GM23338 (cell line): ENCODE measurements around the gene RHNO1. TPM values are rescaled to one million over a fixed set of nuclear protein-coding genes. Genes with fewer than 3 reads are reported as not detected.

Experiments
- ATAC-seq: fragments of 200-7000 bp; cut with Tn5 transposase; 3 replicates; pipeline ENCODE4 v1.9.1; 2020
- DNase-seq: peaks from one replicate; pipeline ENCODE4 v3.0.0-alpha.2; 2015; ENCODE audit warnings: low spot score
- H2AFZ ChIP-seq: fragments of 200-600 bp; sonication (generic); 2 replicates; pipeline ENCODE4 v1.8.0; 2016; ENCODE audit warnings: antibody characterized with exemption, mild to moderate bottlenecking, moderate library complexity
- H3F3A ChIP-seq: fragments of 200-600 bp; sonication (generic); replicated peaks from 2 replicates; pipeline ENCODE4 v1.8.0; 2017; ENCODE audit warnings: antibody characterized with exemption, mixed run types, low read depth
- H3K27ac ChIP-seq: fragments of 200-600 bp; sonication (generic); 2 replicates; pipeline ENCODE4 v1.6.1; 2016; ENCODE audit warnings: low read depth
- H3K27me3 ChIP-seq: fragments of 200-600 bp; sonication (generic); 2 replicates; pipeline ENCODE4 v1.8.0; 2016; ENCODE audit warnings: mild to moderate bottlenecking, mixed run types, moderate library complexity; ENCODE audit not compliant: insufficient read depth
- H3K36me3 ChIP-seq: fragments of 200-600 bp; sonication (generic); 2 replicates; pipeline ENCODE4 v1.8.0; 2016; ENCODE audit warnings: mild to moderate bottlenecking; ENCODE audit not compliant: insufficient read depth
- H3K4me1 ChIP-seq: fragments of 200-600 bp; sonication (generic); 2 replicates; pipeline ENCODE4 v1.8.0; 2016; ENCODE audit warnings: mild to moderate bottlenecking, moderate library complexity; ENCODE audit not compliant: insufficient read depth
- H3K4me2 ChIP-seq: fragments of 200-600 bp; sonication (generic); 2 replicates; pipeline ENCODE4 v1.7.1; 2017; ENCODE audit warnings: mixed run types
- H3K4me3 ChIP-seq: fragments of 200-600 bp; sonication (generic); 2 replicates; pipeline ENCODE4 v1.6.1; 2016; ENCODE audit warnings: mixed run types
- H3K79me2 ChIP-seq: fragments of 200-600 bp; sonication (generic); replicated peaks from 2 replicates; pipeline ENCODE4 v1.8.0; 2017; ENCODE audit warnings: mild to moderate bottlenecking; ENCODE audit not compliant: insufficient read depth
- H3K9me2 ChIP-seq: fragments of 200-600 bp; sonication (generic); 2 replicates; pipeline ENCODE4 v1.8.0; 2017; ENCODE audit not compliant: insufficient read depth
- H4K20me1 ChIP-seq: fragments of 200-600 bp; sonication (generic); replicated peaks from 2 replicates; pipeline ENCODE4 v1.8.0; 2017; ENCODE audit warnings: mild to moderate bottlenecking; ENCODE audit not compliant: insufficient read depth
- H3K27ac Mint-ChIP-seq: 2 replicates; pipeline ENCODE4 v1.8.0; 2020; ENCODE audit warnings: inconsistent platforms, mild to moderate bottlenecking, moderate library complexity, mixed read lengths
- H3K27me3 Mint-ChIP-seq: 3 replicates; pipeline ENCODE4 v1.8.0; 2022; ENCODE audit warnings: low read depth, mild to moderate bottlenecking, moderate library complexity, mixed read lengths, inconsistent platforms; ENCODE audit not compliant: insufficient read depth, poor library complexity
- H3K36me3 Mint-ChIP-seq: 3 replicates; pipeline ENCODE4 v1.8.0; 2021; ENCODE audit warnings: low read depth, mild to moderate bottlenecking, inconsistent platforms, moderate library complexity, mixed read lengths
- H3K4me1 Mint-ChIP-seq: 3 replicates; pipeline ENCODE4 v1.8.0; 2020; ENCODE audit warnings: mild to moderate bottlenecking, inconsistent platforms, mixed read lengths
- H3K4me3 Mint-ChIP-seq: 3 replicates; pipeline ENCODE4 v1.8.0; 2021; ENCODE audit warnings: moderate library complexity, mild to moderate bottlenecking, inconsistent platforms, mixed read lengths
- H3K9me3 Mint-ChIP-seq: 3 replicates; pipeline ENCODE4 v1.8.0; 2020; ENCODE audit warnings: moderate library complexity, mild to moderate bottlenecking, inconsistent platforms, mixed read lengths
- EZH2 ChIP-seq: fragments of 200-600 bp; sonication (generic); IDR thresholded peaks from one replicate; pipeline ENCODE4 v1.8.0; 2017; ENCODE audit warnings: antibody characterized with exemption, mild to moderate bottlenecking, low read depth; ENCODE audit not compliant: unreplicated experiment
- EZH2phosphoT487 ChIP-seq: fragments of 200-600 bp; sonication (generic); IDR thresholded peaks from one replicate; pipeline ENCODE4 v1.8.1; 2018; ENCODE audit warnings: antibody characterized with exemption; ENCODE audit not compliant: unreplicated experiment
- JUNB ChIP-seq: IDR thresholded peaks from one replicate; pipeline ENCODE4 v1.6.1; 2016; ENCODE audit warnings: antibody characterized with exemption; ENCODE audit not compliant: unreplicated experiment
- NANOG ChIP-seq: IDR thresholded peaks from 2 replicates; pipeline ENCODE4 v1.6.1; 2016; ENCODE audit warnings: antibody characterized with exemption, borderline replicate concordance
- POLR2AphosphoS5 ChIP-seq: IDR thresholded peaks from 2 replicates; pipeline ENCODE4 v1.6.1; 2016; ENCODE audit warnings: antibody characterized with exemption, low read depth
- STAT1 ChIP-seq: IDR thresholded peaks from one replicate; pipeline ENCODE4 v1.6.1; 2016; ENCODE audit warnings: antibody characterized with exemption; ENCODE audit not compliant: unreplicated experiment
- ZNF331 ChIP-seq: fragments of 250-450 bp; sonication (Bioruptor Pico); IDR thresholded peaks from 2 replicates; pipeline ENCODE4 v1.5.0; 2020; ENCODE audit warnings: low read depth, mild to moderate bottlenecking, moderate library complexity
- polyA plus RNA-seq: library from polyadenylated mRNA; unstranded; fragments of >200 nt; fragmentation: Nextera tagmentation; extraction: Ambion mirVana; gene quantifications from 2 replicates; pipeline ENCODE4 v1.2.1, GENCODE V29; 2016
- total RNA-seq: library from RNA; depleted of rRNA; stranded (reverse); fragments of >200 nt; shearing (Covaris generic); gene quantifications from 2 replicates; pipeline ENCODE4 v1.2.3, GENCODE V29; 2014
- TF ChIP-seq, protein P1 (sequence below): IDR thresholded peaks from one replicate; pipeline ENCODE4 v1.6.1; 2018; ENCODE audit warnings: antibody characterized with exemption; ENCODE audit not compliant: unreplicated experiment
- TF ChIP-seq, protein P2 (sequence below): IDR thresholded peaks from 2 replicates; pipeline ENCODE4 v1.6.1; 2016; ENCODE audit warnings: antibody characterized with exemption

The RHNO1 gene
- total and polyA plus RNA-seq, 2 experiments from 2014 or later: 56.4 to 63.8 TPM

DNA sequence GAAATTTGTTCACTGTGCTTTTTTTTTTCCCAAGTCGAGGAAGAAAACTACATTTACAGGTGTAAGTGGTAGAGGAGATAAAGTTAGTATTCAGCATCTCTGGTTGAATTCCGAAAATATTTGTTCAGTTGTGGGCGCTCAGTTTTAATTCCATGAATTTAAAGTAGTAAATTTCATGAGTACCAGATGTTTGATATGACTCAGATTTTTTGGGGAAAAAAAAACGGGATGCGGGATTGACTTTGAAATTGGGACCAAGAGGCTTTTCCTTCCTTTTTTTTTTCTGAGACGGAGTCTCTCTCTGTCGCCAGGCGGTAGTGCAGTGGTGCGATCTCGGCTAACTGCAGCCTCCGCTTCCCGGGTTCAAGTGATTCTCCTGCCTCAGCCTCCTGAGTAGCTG lies 15.2 kb downstream of the RHNO1 start:
- Histone ChIP-seq H3F3A (peaks cover 21% of the 10 kb centered on the region), H3K4me3 (0 out of 2 replicates have a peak overlapping the region, but pooled peaks have one; percentile 90), H3K27me3 (no peaks in the 10 kb centered on the region), H3K36me3 (peaks cover 16% of the 10 kb centered on the region; the same call in 1 of the 2 replicates), H3K9me2 (no peaks in the 10 kb centered on the region), H3K27ac (no peak overlapping the region), H3K79me2 (peaks cover 29% of the 10 kb centered on the region), H3K4me2 (peak overlapping the region; percentile 90; the same call in 1 of the 2 replicates), H2AFZ (no peak overlapping the region), H3K4me1 (peaks cover 3% of the 10 kb centered on the region), H4K20me1 (peaks cover 10% of the 10 kb centered on the region; the same call in 1 of the 2 replicates)
- TF ChIP-seq, protein P1, sequence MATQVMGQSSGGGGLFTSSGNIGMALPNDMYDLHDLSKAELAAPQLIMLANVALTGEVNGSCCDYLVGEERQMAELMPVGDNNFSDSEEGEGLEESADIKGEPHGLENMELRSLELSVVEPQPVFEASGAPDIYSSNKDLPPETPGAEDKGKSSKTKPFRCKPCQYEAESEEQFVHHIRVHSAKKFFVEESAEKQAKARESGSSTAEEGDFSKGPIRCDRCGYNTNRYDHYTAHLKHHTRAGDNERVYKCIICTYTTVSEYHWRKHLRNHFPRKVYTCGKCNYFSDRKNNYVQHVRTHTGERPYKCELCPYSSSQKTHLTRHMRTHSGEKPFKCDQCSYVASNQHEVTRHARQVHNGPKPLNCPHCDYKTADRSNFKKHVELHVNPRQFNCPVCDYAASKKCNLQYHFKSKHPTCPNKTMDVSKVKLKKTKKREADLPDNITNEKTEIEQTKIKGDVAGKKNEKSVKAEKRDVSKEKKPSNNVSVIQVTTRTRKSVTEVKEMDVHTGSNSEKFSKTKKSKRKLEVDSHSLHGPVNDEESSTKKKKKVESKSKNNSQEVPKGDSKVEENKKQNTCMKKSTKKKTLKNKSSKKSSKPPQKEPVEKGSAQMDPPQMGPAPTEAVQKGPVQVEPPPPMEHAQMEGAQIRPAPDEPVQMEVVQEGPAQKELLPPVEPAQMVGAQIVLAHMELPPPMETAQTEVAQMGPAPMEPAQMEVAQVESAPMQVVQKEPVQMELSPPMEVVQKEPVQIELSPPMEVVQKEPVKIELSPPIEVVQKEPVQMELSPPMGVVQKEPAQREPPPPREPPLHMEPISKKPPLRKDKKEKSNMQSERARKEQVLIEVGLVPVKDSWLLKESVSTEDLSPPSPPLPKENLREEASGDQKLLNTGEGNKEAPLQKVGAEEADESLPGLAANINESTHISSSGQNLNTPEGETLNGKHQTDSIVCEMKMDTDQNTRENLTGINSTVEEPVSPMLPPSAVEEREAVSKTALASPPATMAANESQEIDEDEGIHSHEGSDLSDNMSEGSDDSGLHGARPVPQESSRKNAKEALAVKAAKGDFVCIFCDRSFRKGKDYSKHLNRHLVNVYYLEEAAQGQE: no peak
- TF ChIP-seq EZH2phosphoT487 (no peak), EZH2 (no peak), NANOG (no peak), ZNF331 (CRISPR knock-in tag) (no peak), JUNB (no peak), STAT1 (no peak)
- TF ChIP-seq, protein P2, sequence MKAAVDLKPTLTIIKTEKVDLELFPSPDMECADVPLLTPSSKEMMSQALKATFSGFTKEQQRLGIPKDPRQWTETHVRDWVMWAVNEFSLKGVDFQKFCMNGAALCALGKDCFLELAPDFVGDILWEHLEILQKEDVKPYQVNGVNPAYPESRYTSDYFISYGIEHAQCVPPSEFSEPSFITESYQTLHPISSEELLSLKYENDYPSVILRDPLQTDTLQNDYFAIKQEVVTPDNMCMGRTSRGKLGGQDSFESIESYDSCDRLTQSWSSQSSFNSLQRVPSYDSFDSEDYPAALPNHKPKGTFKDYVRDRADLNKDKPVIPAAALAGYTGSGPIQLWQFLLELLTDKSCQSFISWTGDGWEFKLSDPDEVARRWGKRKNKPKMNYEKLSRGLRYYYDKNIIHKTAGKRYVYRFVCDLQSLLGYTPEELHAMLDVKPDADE: no peak
- peaks cover 19% of the 10 kb centered on the region for H3K27me3 Mint-ChIP-seq
- H3K9me3 Mint-ChIP-seq: peaks cover 3% of the 10 kb centered on the region; the same call in 1 of the 3 replicates
- H3K27ac Mint-ChIP-seq: no peak overlapping the region
- peak overlapping the region; percentile 91 for H3K4me3 Mint-ChIP-seq
- H3K4me1 Mint-ChIP-seq: peaks cover 16% of the 10 kb centered on the region
- H3K36me3 Mint-ChIP-seq: peaks cover 21% of the 10 kb centered on the region
- DNase-seq (no peak), ATAC-seq (no peak)

DNA sequence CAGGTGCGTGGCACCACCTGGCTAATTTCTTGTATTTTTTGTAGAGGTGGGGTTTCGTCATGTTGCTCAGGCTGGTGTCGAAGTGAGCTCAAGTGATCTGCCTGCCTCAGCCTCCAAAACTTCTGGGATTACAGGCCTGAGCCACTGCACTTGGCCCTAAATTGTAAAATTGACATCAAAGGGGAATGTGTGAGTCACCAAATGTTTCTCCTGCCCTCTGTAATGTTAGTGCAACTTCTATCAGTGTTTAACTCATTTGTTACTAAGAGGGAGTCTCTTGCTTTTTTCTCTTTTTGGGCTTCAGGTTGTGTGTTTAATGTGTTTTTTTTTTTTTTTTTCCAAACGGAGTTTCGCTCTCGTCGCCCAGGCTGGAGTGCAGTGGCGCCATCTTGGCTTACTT lies 16.0 kb downstream of the RHNO1 start:
- H3K4me1 Mint-ChIP-seq: peaks cover 16% of the 10 kb centered on the region
- Histone ChIP-seq H3K4me3 (no peak overlapping the region), H3K79me2 (peaks cover 30% of the 10 kb centered on the region), H3K4me1 (peaks cover 3% of the 10 kb centered on the region), H3F3A (peaks cover 18% of the 10 kb centered on the region), H4K20me1 (peaks cover 6% of the 10 kb centered on the region; the same call in 1 of the 2 replicates), H3K4me2 (no peak overlapping the region), H2AFZ (no peak overlapping the region), H3K9me2 (no peaks in the 10 kb centered on the region), H3K27ac (0 out of 2 replicates have a peak overlapping the region, but pooled peaks have one; percentile 45), H3K27me3 (no peaks in the 10 kb centered on the region), H3K36me3 (peaks cover 10% of the 10 kb centered on the region; the same call in 1 of the 2 replicates)
- peaks cover 19% of the 10 kb centered on the region for H3K27me3 Mint-ChIP-seq
- H3K4me3 Mint-ChIP-seq: no peak overlapping the region
- ATAC-seq (no peak), DNase-seq (no peak)
- TF ChIP-seq ZNF331 (CRISPR knock-in tag): no peak
- TF ChIP-seq POLR2AphosphoS5: no peak
- no peak for TF ChIP-seq NANOG
- H3K27ac Mint-ChIP-seq: no peak overlapping the region
- H3K9me3 Mint-ChIP-seq: peaks cover 3% of the 10 kb centered on the region; the same call in 1 of the 3 replicates
- H3K36me3 Mint-ChIP-seq: peaks cover 13% of the 10 kb centered on the region
